T-helper 2 cell treated with Interferon-gamma antibody and Interleukin-4, amounts not matched to agents 5 μg/mL and 100 μg/mL, for 36 hours (primary cell): ENCODE measurements around the gene KCNMB4.

ENCODE experiments used
- DNase-seq: peaks from one replicate; pipeline ENCODE4 v3.0.0; 2021; ENCODE audit warnings: low spot score
- H3K27ac Mint-ChIP-seq: one replicate; pipeline ENCODE4 v1.8.0; 2021; ENCODE audit warnings: mild to moderate bottlenecking, mixed read lengths
- H3K27me3 Mint-ChIP-seq: one replicate; pipeline ENCODE4 v1.8.0; 2021; ENCODE audit warnings: low read depth, mixed read lengths
- H3K36me3 Mint-ChIP-seq: one replicate; pipeline ENCODE4 v1.8.0; 2021; ENCODE audit warnings: low read depth, mixed read lengths
- H3K4me1 Mint-ChIP-seq: one replicate; pipeline ENCODE4 v1.8.0; 2021; ENCODE audit warnings: low read depth, mixed read lengths
- H3K4me3 Mint-ChIP-seq: one replicate; pipeline ENCODE4 v1.8.0; 2022; ENCODE audit warnings: mild to moderate bottlenecking, moderate library complexity, mixed read lengths
- H3K9me3 Mint-ChIP-seq: one replicate; pipeline ENCODE4 v1.8.0; 2021; ENCODE audit warnings: mixed read lengths

KCNMB4 gene

DNA sequence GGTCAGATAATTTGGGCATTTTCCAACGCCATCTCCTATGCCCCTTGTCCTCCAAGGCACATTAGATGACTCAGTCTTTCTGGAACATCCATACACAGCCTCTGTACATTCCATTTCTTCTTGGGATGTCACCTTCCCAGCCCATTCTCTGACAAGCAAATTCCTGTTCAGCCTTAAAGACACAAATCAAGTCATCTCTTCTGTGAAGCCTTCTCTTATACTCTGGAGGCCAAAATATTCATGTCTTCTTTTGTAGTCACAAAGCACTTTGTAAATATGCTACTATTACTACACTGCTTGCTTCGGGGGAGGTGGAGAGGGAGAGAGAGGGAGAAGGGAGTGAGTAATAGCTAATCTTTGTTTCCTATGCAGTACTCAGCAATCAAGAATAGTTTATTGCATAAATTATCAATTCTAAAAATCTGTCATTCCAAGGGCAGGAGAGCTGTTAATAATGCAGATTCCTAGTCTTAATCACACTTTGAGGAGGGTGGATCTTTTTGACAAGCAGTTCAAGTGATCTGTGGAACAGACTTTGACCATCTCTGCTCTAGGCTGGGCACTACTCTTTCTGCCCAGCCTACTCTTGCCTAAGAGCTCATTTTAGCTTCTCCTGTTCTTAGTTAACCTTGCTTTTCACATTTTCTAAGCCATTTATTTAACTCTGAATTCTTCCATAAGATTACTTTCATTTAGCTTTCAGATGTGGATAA lies 27.9 kb downstream of the KCNMB4 start:
- Mint-ChIP-seq H3K9me3 (no peaks in the 10 kb centered on the region), H3K4me3 (no peak overlapping the region), H3K27me3 (no peaks in the 10 kb centered on the region), H3K36me3 (no peaks in the 10 kb centered on the region), H3K4me1 (no peaks in the 10 kb centered on the region), H3K27ac (no peak overlapping the region)
- no peak for DNase-seq

DNA sequence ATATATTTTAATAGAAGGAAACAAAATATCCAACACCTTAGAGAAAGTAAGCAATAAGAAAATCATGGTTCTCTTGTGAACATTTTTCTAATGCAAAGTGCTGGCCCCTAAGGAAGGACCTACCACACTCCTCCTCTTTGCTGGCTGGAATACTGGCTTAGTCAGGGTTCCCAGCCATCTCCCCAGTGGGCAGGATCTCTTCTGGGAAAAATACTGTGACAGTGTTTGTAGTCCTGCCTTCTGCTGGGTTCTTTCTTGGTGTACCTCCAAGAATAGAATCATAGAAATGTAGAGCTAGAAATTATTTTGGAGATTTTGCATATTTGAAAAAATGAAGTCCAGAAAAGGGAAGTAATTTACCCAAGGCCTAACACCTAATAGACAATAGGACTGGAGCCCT lies 31.9 kb downstream of the KCNMB4 start:
- Mint-ChIP-seq H3K27me3 (no peaks in the 10 kb centered on the region), H3K36me3 (peaks cover 2% of the 10 kb centered on the region), H3K4me3 (no peak overlapping the region), H3K27ac (no peak overlapping the region), H3K9me3 (no peaks in the 10 kb centered on the region), H3K4me1 (no peaks in the 10 kb centered on the region)
- no peak for DNase-seq

DNA sequence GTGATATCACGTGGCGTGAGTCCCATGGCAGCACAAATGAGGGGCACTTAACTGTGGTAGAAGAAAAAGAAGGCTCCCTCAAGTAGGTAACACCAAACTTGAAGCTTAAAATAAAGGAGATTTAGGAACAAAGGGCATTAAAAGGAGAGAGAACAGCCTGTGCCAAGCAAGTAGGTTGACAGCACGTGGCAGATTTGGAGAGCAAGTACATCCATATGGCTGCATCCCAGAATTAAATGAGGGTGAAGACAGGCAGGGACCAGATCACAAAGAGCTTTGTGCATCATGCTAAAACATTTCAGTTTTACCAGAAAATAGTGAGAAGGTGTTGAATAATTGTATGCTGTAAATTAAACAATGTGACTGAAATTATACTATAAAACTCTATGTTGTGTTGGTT lies 32.8 kb downstream of the KCNMB4 start:
- DNase-seq: no peak
- Mint-ChIP-seq H3K4me1 (no peaks in the 10 kb centered on the region), H3K9me3 (no peaks in the 10 kb centered on the region), H3K27me3 (no peaks in the 10 kb centered on the region), H3K4me3 (no peak overlapping the region), H3K36me3 (peaks cover 2% of the 10 kb centered on the region), H3K27ac (no peak overlapping the region)

DNA sequence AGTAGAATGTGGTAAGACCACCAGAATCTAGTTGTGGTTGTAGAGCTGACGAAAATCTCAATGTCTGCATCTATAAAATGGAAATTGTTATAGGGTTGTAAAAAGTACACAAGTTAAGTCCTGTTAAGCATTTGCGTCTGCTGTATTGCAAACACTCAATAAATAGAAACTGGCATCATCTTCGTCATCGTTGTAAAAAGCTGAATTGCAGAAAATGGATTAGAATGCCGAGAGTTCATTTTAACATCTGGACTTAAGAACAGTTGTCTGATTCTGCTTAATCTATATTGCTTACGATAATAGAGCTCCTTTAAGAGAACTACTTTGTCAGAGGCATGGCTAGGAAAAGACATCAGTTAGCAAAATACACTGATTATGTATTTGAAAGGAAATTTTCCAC lies 33.2 kb downstream of the KCNMB4 start:
- Mint-ChIP-seq H3K27ac (no peak overlapping the region), H3K4me1 (no peaks in the 10 kb centered on the region), H3K4me3 (no peak overlapping the region), H3K27me3 (no peaks in the 10 kb centered on the region), H3K36me3 (peaks cover 2% of the 10 kb centered on the region), H3K9me3 (no peaks in the 10 kb centered on the region)
- DNase-seq: no peak

DNA sequence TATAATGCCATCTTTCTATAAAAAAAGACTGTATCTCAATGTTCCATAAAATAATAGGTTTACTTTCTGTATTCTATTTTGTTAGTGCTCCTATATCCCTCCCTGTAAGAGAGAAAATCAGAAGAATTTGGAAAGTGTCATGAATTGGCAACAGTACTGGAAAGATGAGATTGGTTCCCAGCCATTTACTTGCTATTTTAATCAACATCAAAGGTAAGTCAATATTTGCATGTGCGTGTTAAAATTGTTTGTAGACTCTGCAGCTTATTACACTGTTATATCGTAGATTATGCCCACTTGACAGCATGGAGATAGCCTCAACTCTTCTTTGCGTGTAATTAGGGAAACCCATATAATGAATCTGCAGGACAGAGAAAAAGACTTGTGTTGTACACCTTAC lies 34.0 kb downstream of the KCNMB4 start:
- Mint-ChIP-seq H3K27ac (no peak overlapping the region), H3K27me3 (no peaks in the 10 kb centered on the region), H3K36me3 (peaks cover 2% of the 10 kb centered on the region), H3K9me3 (no peaks in the 10 kb centered on the region), H3K4me3 (no peak overlapping the region), H3K4me1 (no peaks in the 10 kb centered on the region)
- DNase-seq: no peak

DNA sequence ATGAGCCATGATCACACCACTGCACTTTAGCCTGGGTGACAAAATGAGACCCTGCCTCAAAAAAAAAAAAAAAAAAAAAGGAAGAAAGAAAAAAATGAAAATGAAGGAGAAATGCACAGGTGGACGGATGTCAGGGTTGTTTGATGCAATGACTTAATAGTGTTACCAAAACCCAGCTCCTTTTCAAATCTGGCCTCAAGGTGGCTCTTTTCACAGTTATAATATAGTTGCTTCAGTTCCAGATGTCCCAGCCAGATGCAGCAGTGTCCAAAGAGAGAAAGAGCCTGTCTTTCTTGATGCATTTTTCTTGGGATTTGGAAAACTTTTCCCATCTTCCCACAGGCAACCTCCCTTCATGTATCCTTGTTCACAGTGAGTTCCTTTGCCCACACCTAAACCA lies 36.5 kb downstream of the KCNMB4 start:
- H3K36me3 Mint-ChIP-seq: peaks cover 2% of the 10 kb centered on the region
- H3K4me3 Mint-ChIP-seq: no peak overlapping the region
- H3K9me3 Mint-ChIP-seq: no peaks in the 10 kb centered on the region
- no peaks in the 10 kb centered on the region for H3K4me1 Mint-ChIP-seq
- DNase-seq: no peak
- H3K27ac Mint-ChIP-seq: no peak overlapping the region
- H3K27me3 Mint-ChIP-seq: no peaks in the 10 kb centered on the region

DNA sequence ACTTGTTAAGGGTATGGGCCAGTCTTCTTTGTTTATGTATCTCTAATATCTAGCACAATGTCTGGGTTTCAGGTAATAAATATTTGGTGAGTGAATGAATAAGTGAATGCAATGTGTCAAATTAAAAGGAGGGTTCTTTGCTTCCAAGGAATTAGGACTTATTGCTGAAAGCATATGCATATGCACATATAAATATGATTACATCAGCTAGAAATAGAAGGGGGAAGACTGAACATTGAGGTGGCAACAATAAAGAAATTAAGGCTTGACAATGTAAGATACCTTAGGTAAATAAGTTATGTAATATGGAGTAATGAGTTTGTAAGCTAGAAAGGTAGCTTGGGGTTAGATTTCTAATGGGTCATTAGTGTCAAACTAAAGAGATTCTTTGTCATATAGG lies 37.7 kb downstream of the KCNMB4 start:
- no peaks in the 10 kb centered on the region for H3K9me3 Mint-ChIP-seq
- H3K4me3 Mint-ChIP-seq: no peak overlapping the region
- H3K27me3 Mint-ChIP-seq: no peaks in the 10 kb centered on the region
- H3K27ac Mint-ChIP-seq: no peak overlapping the region
- DNase-seq: no peak
- no peaks in the 10 kb centered on the region for H3K4me1 Mint-ChIP-seq
- peaks cover 2% of the 10 kb centered on the region for H3K36me3 Mint-ChIP-seq

DNA sequence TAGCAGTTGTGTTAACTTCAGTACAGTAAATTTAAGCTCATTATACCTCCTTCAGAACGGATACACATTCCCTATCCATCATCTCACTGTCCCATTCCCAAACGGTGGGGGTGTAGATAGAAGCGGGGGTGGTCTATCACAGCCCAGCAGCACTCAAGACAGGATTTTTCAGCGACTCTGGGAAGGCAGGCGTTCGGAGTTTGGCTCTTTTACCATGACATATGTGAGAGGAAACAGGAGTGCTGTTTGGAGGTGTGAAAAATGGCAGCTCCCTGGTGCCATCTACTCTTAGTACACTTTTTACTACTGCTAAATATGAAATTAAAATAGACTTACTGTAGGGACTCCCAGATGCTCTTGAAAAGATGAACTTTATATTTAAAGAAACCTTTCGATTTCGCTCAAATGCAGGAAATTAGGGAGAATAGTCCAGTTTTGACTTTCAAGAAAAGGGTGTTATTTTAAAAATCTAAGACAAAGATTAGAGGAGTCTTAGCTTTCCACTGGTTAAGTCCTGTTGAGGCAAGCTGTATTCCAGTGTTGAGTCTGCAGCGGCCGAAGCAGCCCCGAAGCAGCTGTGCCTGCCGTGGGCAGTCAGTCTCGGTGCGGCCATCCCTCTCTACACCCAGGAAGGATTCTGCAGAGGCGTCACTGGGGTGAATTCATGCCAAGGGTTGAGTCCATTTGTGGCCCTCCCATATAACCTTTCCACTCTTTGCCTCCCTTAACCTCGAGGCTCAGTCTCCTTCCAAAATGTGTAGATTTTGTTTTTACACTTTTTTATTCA lies 42.1 kb downstream of the KCNMB4 start:
- no peaks in the 10 kb centered on the region for H3K36me3 Mint-ChIP-seq
- no peaks in the 10 kb centered on the region for H3K27me3 Mint-ChIP-seq
- H3K9me3 Mint-ChIP-seq: no peaks in the 10 kb centered on the region
- no peak overlapping the region for H3K27ac Mint-ChIP-seq
- no peak overlapping the region for H3K4me3 Mint-ChIP-seq
- no peak for DNase-seq
- H3K4me1 Mint-ChIP-seq: peaks cover 1% of the 10 kb centered on the region

DNA sequence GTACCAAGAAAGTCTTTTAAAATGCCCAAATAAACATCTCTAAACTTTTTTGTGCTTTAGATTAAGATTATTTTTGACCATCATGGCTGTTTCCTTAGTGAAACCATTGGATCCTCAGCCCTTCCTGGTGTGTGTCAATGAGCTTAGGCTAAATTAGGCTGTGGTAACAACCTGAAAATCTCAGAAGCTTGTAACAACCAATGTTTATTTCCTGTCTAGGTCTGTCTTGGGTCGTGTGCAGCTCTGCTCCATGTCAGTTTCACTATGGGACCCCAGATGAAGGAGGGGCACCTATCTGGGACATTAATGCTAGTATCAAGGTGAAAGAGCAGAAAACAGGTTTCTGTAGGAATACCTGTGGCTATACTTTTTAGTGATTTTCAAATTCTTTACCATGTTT lies 49.9 kb downstream of the KCNMB4 start:
- Mint-ChIP-seq H3K4me1 (peaks cover 11% of the 10 kb centered on the region), H3K9me3 (no peaks in the 10 kb centered on the region), H3K4me3 (no peak overlapping the region), H3K27ac (no peak overlapping the region), H3K36me3 (no peaks in the 10 kb centered on the region), H3K27me3 (no peaks in the 10 kb centered on the region)
- DNase-seq: no peak

DNA sequence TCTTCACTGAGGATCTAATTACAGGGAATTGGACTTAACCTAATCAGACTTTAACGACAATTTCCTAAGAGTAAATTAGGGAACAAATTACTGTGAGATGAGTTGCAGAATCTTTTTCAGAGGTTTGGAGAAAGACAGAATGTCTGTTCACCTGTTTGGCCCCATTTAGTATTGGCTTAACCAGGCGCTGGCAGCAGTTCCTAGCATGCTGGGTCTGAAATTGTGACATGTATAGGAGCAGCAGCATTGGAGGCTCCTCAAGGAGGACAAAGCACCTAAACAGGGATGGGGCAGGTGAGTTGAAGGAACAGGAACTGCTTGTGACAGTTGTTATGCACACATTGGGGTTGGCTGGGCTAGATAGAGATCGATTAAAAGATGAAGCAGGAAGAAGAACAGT lies 51.0 kb downstream of the KCNMB4 start:
- no peak overlapping the region for H3K4me3 Mint-ChIP-seq
- no peaks in the 10 kb centered on the region for H3K27me3 Mint-ChIP-seq
- DNase-seq: no peak
- H3K4me1 Mint-ChIP-seq: peaks cover 10% of the 10 kb centered on the region
- H3K27ac Mint-ChIP-seq: no peak overlapping the region
- H3K36me3 Mint-ChIP-seq: no peaks in the 10 kb centered on the region
- no peaks in the 10 kb centered on the region for H3K9me3 Mint-ChIP-seq

DNA sequence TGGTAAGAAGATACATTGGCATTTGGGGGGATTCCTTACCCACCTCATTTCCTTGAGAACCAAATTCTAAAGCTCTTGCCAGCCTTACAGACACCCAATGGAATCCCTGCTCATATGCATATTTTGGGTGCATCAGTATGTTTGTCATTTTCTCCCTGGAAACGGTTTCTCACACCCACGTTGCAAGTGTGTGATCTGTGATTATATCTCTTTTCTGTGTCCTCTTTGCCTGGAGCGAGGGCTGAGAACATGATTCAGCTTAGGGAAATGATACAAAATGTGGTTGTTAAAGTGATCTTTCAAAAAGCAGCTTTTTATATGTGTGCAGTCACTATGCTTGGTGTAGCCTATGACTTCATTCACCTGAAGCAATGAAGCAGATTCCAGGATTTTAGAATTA lies 52.0 kb downstream of the KCNMB4 start:
- H3K36me3 Mint-ChIP-seq: no peaks in the 10 kb centered on the region
- peak; percentile 43 for DNase-seq
- H3K4me3 Mint-ChIP-seq: no peak overlapping the region
- peaks cover 10% of the 10 kb centered on the region for H3K4me1 Mint-ChIP-seq
- no peaks in the 10 kb centered on the region for H3K27me3 Mint-ChIP-seq
- H3K27ac Mint-ChIP-seq: no peak overlapping the region
- H3K9me3 Mint-ChIP-seq: no peaks in the 10 kb centered on the region

DNA sequence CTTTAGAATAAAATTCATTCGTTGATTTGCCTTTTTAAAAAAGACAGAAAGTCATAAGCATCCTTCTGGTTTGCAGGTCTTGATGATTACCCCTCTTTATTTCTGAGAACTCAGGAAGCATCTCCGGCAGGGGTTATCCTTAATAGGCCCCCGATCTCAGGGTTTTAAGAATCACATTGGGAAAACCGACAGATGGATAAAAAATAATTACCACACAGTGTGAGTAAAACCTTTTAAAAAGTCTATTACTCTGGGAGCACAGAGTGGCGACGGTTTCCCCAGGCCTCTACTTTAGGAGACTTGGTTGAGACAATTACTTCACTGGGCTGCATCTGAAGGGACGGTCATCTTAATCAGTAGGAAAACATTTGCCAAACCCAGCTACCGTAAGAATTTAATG lies 56.5 kb downstream of the KCNMB4 start:
- Mint-ChIP-seq H3K36me3 (no peaks in the 10 kb centered on the region), H3K4me3 (no peak overlapping the region), H3K4me1 (no peaks in the 10 kb centered on the region), H3K9me3 (no peaks in the 10 kb centered on the region), H3K27ac (no peak overlapping the region), H3K27me3 (peaks cover 1% of the 10 kb centered on the region)
- DNase-seq: no peak

DNA sequence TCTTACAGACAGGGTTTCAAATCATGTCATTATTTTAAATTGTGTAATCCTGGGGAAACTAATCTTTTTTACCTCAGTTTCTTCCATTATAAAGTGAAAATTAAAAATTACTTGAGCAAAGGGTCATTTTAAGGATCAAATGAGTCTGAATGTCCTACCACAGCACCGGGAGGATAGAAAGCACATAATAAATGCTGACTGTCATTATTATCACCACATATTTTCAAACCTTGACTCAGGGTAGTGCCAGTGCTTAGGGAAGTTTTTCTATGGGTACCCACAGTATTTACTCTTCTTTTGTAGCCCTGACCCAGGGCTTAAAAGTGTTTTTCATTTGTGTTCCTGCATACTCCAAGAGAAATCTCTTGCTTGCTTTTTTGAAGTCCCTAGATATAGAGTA lies 60.5 kb downstream of the KCNMB4 start:
- no peaks in the 10 kb centered on the region for H3K9me3 Mint-ChIP-seq
- no peak overlapping the region for H3K4me3 Mint-ChIP-seq
- DNase-seq: no peak
- peaks cover 2% of the 10 kb centered on the region for H3K27me3 Mint-ChIP-seq
- no peaks in the 10 kb centered on the region for H3K4me1 Mint-ChIP-seq
- no peak overlapping the region for H3K27ac Mint-ChIP-seq
- H3K36me3 Mint-ChIP-seq: no peaks in the 10 kb centered on the region

DNA sequence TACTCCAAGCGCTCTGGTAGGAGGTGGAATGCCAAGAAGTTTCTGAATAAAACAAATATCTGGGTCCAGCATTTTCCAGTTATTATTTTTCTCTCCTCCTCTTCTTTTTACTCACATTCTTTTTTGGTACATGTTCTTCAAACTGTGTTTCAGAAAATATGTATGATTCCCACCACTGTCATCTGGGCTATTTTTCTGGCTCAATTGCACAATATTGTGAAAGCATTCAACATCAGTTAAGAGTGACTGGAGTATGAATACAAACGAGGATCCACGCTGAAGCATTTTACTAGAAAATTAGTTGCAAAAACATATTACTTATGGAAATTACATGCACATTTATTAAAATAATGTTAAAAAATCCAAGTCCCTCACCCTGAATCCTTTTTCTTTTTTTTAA lies 61.5 kb downstream of the KCNMB4 start:
- peaks cover 2% of the 10 kb centered on the region for H3K27me3 Mint-ChIP-seq
- no peaks in the 10 kb centered on the region for H3K9me3 Mint-ChIP-seq
- no peak overlapping the region for H3K27ac Mint-ChIP-seq
- H3K36me3 Mint-ChIP-seq: no peaks in the 10 kb centered on the region
- H3K4me1 Mint-ChIP-seq: no peaks in the 10 kb centered on the region
- H3K4me3 Mint-ChIP-seq: no peak overlapping the region
- DNase-seq: no peak

DNA sequence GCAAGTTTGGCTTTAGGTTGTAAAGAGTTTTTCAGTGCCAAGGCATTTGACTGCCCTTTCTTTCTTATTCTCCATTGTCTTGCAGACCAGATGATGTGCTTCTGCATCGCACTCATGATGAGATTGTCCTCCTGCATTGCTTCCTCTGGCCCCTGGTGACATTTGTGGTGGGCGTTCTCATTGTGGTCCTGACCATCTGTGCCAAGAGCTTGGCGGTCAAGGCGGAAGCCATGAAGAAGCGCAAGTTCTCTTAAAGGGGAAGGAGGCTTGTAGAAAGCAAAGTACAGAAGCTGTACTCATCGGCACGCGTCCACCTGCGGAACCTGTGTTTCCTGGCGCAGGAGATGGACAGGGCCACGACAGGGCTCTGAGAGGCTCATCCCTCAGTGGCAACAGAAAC lies 64.3 kb downstream of the KCNMB4 start:
- H3K9me3 Mint-ChIP-seq: no peaks in the 10 kb centered on the region
- H3K27ac Mint-ChIP-seq: no peak overlapping the region
- no peaks in the 10 kb centered on the region for H3K4me1 Mint-ChIP-seq
- peaks cover 2% of the 10 kb centered on the region for H3K27me3 Mint-ChIP-seq
- DNase-seq: no peak
- no peak overlapping the region for H3K4me3 Mint-ChIP-seq
- no peaks in the 10 kb centered on the region for H3K36me3 Mint-ChIP-seq
